ENCODE results near the gene FUS. TPM values are rescaled to one million over a fixed set of nuclear protein-coding genes. Genes with fewer than 3 reads are reported as not detected.

The FUS gene
- total RNA-seq, 2 donors from 2014 or later: 134 to 252 TPM

DNA sequence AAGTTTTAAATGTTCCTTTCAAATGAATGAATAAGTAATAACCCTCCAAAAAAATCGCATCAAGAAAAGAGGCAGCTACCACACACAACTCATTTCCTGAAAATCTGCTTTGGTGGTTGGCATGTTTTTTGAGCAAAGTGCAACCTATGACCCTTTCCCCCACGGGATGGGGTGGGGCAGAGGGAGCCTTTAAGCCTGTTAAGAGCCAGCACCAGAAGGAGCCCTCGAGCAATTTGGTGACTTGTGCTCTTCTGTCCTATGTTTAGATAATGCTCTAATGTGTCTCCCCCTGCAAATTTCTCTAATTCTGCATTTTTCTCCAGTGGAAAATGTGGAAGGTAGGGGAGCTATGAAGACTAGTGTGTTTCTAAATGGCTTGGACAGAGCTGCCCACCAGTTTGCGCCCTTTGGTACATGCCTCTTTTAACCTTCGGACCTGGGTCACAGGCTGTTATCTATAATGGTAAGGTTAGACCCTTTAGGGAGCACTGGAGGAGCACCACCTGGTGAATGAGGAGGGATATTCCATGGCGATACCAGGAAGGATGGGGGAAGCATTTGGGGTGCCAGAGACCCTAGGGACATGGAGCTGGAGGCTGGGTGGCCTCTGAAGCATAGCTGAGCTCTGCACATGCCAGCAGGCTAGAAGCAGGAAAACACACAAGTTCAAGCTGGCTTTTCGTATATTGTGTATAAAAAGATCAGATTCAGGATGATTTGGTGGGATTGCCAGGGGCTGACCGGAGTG is 21.1 kb downstream of the FUS start:
- TF ChIP-seq, protein P1, sequence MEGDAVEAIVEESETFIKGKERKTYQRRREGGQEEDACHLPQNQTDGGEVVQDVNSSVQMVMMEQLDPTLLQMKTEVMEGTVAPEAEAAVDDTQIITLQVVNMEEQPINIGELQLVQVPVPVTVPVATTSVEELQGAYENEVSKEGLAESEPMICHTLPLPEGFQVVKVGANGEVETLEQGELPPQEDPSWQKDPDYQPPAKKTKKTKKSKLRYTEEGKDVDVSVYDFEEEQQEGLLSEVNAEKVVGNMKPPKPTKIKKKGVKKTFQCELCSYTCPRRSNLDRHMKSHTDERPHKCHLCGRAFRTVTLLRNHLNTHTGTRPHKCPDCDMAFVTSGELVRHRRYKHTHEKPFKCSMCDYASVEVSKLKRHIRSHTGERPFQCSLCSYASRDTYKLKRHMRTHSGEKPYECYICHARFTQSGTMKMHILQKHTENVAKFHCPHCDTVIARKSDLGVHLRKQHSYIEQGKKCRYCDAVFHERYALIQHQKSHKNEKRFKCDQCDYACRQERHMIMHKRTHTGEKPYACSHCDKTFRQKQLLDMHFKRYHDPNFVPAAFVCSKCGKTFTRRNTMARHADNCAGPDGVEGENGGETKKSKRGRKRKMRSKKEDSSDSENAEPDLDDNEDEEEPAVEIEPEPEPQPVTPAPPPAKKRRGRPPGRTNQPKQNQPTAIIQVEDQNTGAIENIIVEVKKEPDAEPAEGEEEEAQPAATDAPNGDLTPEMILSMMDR (IDR thresholded peaks at IDR 0.05): no peak
- Histone ChIP-seq H3K4me1 (peaks cover 14% of the 10 kb centered on the region), H3K4me3 (peak overlapping the region; percentile 82), H3K9me3 (no peaks in the 10 kb centered on the region), H3K9ac (ENCODE audit: low read depth in 2 of 2, low read length in 2 of 2) (peak overlapping the region in 1 of 2 donors; percentile 93), H3K27me3 (no peaks in the 10 kb centered on the region), H3K27ac (peak overlapping the region; percentile 87), H3K36me3 (no peaks in the 10 kb centered on the region)
- peak; percentile 68 for DNase-seq
- intact Hi-C loops (cut with DNase I): no loop called here

DNA sequence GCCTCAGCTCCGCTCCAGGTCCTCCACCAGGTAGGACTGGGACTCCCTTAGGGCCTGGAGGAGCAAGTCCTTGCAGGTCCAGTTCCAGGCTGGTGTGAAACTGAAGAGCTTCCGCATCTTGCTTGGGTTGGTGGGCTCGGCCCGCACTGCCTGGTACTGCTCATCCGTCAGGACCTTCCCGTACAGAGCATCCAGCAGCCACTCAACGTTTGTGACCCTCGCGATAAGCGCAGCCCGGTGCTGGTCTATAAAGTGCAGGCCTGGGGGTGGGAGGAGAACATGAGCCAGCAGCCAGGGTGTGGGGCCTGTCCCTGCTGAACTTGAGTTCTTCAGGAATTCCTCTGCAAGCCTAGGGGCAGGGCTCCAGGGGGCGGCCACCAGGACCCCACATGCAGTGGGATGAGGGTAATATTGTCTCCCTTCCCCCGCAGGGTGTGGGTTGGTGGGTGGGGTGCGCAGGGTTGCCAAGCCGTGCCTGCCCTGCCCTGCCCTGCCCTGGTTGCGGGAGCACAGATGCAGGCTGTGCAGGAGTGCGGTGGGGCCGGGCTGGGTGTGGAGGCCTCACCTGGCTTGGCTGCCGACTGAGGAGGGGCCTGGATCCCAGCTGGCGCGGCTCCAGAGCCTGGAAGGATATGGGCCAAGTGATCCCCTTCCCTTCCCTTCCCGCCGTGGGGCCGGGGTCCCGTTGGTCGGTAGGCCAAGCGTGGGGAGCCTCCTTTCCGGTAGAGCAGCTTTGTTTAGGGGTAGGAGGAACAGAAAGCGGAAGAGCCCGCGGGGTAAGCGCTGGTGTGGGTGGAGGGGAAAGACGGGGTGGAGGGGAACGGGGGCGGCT is 21.9 kb downstream of the FUS start:
- Histone ChIP-seq H3K4me3 (peak overlapping the region; percentile 82), H3K27ac (peak overlapping the region; percentile 87), H3K9ac (ENCODE audit: low read depth in 2 of 2, low read length in 2 of 2) (peak overlapping the region; percentile 69 to 93), H3K27me3 (no peaks in the 10 kb centered on the region), H3K4me1 (peaks cover 14% of the 10 kb centered on the region), H3K9me3 (no peaks in the 10 kb centered on the region), H3K36me3 (no peaks in the 10 kb centered on the region)
- intact Hi-C loops (cut with DNase I): no loop called here
- DNase-seq: peak; percentile 84
- TF ChIP-seq, protein P1 (IDR thresholded peaks at IDR 0.05): no peak

DNA sequence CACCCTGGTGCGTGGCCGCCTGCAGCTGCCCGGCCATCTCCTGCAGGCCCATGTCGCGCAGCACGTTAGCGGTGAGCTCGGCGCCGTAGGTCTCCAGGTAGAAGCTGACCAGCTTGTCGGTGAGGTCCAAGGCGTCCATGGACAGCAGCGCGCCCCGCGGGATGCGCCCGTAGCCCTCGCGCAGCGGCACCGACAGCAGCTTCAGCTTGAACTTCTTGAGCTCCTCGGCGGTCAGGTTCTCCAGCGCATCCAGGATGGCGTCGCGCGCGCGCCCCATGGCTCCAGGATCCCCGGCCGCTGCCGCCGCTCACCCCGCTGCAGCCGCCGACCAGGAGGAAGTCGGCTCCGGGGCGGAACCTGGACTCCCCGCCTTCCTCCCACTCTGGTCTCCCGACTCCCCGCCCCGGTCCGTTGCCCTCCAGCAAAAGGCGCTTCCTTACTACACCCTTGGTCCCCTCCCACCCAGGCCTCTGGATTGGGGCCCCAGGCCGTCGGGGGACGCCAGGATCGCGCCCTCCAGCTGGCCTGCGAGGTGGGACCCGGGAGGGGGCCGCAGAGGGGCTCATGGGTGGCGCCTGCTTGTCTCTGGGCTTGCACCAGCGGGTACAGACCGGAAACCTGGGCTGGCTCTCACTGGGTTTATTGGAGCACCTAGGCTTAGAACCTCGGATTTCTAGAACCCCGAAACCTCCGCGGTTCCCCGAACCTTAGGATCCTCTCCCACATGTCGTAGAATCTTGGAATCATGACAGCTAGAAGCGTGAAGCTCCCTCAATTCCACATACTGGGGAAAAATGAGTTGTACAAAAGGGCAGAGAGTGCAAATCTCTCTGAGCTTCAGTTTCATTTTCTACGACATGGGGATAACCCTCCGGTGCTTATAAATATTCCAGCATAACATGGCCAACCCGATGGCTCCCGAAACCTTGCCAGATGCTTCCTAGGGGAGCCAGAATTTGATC is 22.8 kb downstream of the FUS start, which contains the start of gene PYCARD:
Gene PYCARD (minus strand): TSS at position 347 of the 962 bp plus-strand sequence. CDS start 70 bp downstream, at position 277.
- peak within 1 kb of the TSS; percentile 87 for H3K27ac ChIP-seq
- no peaks in the 10 kb centered on the region for H3K27me3 ChIP-seq
- H3K4me3 ChIP-seq: peak within 1 kb of the TSS; percentile 82
- H3K4me1 ChIP-seq: peaks cover 14% of the 10 kb centered on the region
- intact Hi-C loops (cut with DNase I): no loop called here
- H3K36me3 ChIP-seq: no peaks in the 10 kb centered on the region
- TF ChIP-seq, protein P1 (IDR thresholded peaks at IDR 0.05): no peak
- H3K9ac ChIP-seq (ENCODE audit: low read depth in 2 of 2, low read length in 2 of 2): peak within 1 kb of the TSS; percentile 69 to 93
- peak; percentile 81 for DNase-seq
- H3K9me3 ChIP-seq: no peaks in the 10 kb centered on the region

DNA sequence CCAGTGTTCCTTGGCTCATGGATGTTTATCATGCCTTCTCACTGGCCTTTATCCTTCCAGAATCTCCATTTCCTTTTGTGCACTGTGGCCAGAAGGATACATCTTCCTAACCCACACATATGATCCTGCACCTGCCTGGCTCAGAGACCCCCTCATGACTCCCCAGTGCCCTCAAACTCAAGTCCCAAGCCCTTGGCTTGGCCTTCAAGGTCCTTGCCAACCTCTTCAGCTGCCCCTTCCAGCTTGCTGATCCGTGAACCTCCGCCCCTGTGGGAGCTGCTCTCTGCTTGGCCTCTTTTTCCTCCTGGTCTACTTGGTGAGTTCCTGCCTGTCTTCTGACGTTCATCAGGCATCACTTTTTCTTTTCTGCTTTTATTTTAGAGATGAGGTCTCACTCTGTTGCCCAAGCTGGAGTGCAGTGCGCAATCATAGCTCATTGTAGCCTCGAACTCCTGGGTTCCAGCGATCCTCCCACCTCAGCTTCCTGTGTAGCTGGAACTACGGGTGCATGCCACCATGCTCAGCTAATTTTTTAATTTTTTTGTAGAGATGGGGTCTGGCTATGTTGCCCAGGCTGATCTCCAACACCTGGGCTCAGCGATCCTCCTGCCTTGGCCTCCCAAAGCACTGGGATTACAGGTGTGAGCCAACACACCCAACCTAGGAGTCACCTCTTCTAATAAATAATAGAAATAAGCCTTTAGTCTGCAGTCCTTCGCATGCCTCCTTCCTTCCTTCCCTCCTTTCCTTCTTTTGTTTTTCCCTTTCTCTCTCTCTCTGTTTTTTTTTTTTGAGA is 25.1 kb downstream of the FUS start:
- no peak for DNase-seq
- intact Hi-C loops (cut with DNase I): no loop called here
- TF ChIP-seq, protein P1 (IDR thresholded peaks at IDR 0.05): no peak

More for the DNA sequence above, 25.1 kb downstream of the FUS start:
- no peak overlapping the region for H3K27ac ChIP-seq
- H3K4me1 ChIP-seq: peaks cover 14% of the 10 kb centered on the region
- no peak overlapping the region for H3K4me3 ChIP-seq
- no peaks in the 10 kb centered on the region for H3K9me3 ChIP-seq
- no peaks in the 10 kb centered on the region for H3K36me3 ChIP-seq
- H3K9ac ChIP-seq (ENCODE audit: low read depth in 2 of 2, low read length in 2 of 2): no peak overlapping the region
- H3K27me3 ChIP-seq: no peaks in the 10 kb centered on the region

Data from colonic mucosa (tissue), 4 donors.